D721Med (cell line): ENCODE measurements around the gene TGFB1.

Source experiments
- DNase-seq: peaks from one replicate; pipeline ENCODE4 v3.0.0; 2011; ENCODE audit warnings: low spot score; ENCODE audit not compliant: insufficient read length
- FAIRE-seq: peaks from 2 replicates; lab custom pipeline; 2011; peaks lifted over from hg19 to GRCh38; lab: Jason Lieb, UNC
- TF ChIP-seq, protein P1 (sequence below): IDR thresholded peaks from 2 replicates; pipeline ENCODE4 v1.5.1; 2012; ENCODE audit warnings: mild to moderate bottlenecking, control low read depth; ENCODE audit not compliant: insufficient read depth; ENCODE audit errors: missing control alignments

TGFB1 gene

DNA sequence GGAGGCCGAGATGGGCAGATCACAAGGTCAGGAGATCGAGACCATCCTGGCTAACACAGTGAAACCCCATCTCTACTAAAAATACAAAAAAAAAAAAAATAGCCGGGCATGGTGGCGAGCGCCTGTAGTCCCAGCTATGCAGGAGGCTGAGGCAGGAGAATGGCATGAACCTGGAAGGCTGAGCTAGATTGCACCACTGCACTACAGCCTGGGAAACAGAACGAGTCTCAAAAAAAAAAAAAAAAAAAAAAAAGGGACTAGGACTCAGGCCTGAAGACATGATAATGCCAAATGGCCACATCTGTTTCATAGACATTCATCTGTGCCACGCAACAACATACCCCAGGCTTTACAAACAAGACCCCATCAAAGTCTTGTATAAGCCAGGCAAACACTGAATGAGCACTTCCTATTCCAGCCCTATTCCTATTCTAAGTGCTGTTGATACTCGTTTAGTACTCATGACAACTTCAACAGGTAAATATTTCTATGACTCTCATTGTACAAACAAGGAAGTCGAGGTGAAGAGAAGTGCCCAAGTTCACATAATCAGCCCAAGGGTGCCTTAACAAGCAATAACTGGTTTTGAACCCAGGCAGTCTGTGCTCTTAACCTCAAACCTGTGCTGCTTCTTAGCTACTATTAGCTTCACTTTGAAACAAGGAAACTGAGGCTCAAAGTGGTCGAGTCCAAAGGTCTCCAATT is 8.6 kb upstream of the TGFB1 start:
- DNase-seq = no peak
- FAIRE-seq = no peak
- TF ChIP-seq, protein P1, sequence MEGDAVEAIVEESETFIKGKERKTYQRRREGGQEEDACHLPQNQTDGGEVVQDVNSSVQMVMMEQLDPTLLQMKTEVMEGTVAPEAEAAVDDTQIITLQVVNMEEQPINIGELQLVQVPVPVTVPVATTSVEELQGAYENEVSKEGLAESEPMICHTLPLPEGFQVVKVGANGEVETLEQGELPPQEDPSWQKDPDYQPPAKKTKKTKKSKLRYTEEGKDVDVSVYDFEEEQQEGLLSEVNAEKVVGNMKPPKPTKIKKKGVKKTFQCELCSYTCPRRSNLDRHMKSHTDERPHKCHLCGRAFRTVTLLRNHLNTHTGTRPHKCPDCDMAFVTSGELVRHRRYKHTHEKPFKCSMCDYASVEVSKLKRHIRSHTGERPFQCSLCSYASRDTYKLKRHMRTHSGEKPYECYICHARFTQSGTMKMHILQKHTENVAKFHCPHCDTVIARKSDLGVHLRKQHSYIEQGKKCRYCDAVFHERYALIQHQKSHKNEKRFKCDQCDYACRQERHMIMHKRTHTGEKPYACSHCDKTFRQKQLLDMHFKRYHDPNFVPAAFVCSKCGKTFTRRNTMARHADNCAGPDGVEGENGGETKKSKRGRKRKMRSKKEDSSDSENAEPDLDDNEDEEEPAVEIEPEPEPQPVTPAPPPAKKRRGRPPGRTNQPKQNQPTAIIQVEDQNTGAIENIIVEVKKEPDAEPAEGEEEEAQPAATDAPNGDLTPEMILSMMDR = no peak

GRCh38 chr19:41359741-41360140 is 6.0 kb upstream of the TGFB1 start:
- TF ChIP-seq, protein P1 = no peak
- DNase-seq = no peak
- no peak for FAIRE-seq

DNA sequence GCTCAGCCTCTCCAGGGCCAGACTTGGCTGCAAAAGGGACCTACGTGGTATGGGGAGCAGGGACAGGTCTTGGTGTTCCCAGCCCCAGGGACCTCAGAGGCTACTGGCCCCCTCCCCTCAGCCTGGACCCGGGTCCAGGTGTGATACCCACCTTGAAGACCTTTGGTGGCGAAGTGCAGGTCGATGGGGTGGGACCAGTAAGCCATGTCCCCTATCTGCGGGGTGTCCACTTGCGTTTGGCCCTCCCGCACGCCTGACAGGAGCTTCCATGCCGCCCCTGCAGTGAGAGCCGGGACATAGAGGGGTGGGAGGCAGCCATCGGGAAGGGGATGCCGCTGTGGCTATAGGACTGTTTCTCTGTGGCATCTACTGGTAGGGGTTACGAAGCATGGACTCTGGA is 4.0 kb upstream of the TGFB1 start:
- FAIRE-seq (no peak), DNase-seq (no peak)
- TF ChIP-seq, protein P1 = no peak

GRCh38 chr19:41356984-41357739 is 3.4 kb upstream of the TGFB1 start:
- FAIRE-seq (no peak), DNase-seq (no peak)
- TF ChIP-seq, protein P1 = no peak

DNA sequence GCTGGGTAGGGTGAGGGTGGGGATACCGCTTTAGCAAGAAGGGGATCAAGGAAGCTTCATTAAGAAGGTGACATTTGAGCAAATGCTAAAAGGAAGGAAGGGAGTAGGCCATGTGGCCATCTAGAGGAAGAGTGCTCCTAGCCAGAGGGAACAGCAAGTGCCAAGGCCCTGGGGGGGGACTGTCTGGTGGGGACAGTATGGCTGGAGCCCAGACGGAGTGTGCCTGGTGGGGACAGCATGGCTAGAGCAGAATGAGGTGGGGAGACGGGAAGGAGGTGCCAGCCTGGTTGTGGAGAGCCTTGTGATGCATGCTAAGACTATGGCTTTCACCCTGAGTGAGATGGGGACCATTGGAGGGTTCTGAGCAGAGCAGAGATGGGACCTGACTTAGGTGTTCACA is 2.1 kb upstream of the TGFB1 start:
- no peak for DNase-seq
- FAIRE-seq = no peak
- TF ChIP-seq, protein P1 = no peak

DNA sequence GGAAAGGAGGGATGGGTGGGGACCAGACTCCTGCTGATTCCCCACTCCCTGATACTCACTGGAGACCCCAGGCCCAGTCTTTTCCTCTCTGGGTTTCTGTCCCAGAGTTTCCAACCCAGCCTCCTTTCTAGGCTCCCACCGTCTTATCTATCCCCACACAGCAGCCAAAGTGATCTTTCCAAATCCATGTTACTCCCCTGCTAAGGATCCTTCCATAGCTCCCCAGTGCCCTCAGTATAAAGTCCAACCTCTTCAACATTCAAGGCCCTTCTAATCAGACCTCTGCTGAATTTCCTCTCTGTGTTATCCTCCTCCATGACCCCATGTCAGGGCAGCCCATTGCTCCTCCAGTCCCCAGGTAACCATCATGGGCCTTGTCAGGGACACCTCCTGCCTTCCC is 1.3 kb upstream of the TGFB1 start:
- DNase-seq (no peak), FAIRE-seq (no peak)
- TF ChIP-seq, protein P1 = no peak
